ENCODE results near the gene ARL8A.
"Not testable (repeated sequence)": the region's sequence is repeated elsewhere in the genome, so short reads cannot be mapped to it uniquely, and the experiment has no call there.

Gene ARL8A

GRCh38 chr1:202158810-202159533, 14.4 kb upstream of the ARL8A start:
- no peak for DNase-seq (ENCODE audit: low read depth)

DNA sequence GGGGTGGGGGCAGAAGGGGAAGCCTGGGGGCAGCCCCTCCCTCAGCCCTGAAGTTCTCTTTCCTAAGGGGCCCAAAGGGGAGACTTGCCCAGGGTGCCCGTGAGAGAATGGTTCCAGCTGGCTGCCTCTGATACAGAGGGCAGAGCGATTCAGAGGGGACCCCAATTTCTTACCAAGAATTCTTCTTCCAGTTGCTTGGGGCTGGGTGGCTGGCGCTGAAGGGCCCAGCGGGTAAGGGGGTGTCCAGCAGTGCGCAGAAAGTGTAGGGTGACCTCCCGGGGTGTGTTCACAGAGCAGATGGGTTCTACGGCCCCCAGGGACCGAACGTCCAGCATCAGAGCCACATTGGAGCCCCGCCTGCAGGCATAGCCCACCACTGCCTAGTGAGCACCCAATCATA, 13.4 kb upstream of the ARL8A start:
- DNase-seq (ENCODE audit: low read depth): no peak

GRCh38 chr1:202156590-202156989, 12.1 kb upstream of the ARL8A start:
- DNase-seq (ENCODE audit: low read depth): no peak

DNA sequence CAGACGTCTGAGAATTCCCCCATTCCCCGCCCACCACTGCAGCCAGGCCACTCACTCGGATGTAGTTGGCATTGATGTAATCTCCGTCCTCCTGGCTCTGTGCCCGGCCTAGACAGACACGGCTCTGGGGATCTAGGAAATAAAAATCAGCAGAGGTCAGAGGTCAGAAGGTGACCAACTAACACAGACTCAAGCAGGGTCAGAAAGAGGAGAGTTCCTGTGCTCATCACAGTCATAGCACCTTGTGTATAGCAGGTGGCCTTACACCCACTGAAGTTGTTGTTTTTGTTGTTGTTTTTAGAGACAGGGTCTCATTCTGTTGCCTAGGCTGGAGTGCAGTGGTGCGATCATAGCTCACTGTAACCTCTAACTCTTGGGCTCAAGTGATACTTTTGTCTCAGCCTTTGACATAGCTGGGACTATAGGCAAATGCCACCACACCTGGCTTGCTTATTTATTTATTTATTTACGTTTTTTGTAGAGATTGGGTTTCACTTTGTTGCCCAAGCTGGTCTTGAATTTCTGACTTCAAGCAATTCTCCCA, 11.0 kb upstream of the ARL8A start:
- DNase-seq (ENCODE audit: low read depth): no peak

DNA sequence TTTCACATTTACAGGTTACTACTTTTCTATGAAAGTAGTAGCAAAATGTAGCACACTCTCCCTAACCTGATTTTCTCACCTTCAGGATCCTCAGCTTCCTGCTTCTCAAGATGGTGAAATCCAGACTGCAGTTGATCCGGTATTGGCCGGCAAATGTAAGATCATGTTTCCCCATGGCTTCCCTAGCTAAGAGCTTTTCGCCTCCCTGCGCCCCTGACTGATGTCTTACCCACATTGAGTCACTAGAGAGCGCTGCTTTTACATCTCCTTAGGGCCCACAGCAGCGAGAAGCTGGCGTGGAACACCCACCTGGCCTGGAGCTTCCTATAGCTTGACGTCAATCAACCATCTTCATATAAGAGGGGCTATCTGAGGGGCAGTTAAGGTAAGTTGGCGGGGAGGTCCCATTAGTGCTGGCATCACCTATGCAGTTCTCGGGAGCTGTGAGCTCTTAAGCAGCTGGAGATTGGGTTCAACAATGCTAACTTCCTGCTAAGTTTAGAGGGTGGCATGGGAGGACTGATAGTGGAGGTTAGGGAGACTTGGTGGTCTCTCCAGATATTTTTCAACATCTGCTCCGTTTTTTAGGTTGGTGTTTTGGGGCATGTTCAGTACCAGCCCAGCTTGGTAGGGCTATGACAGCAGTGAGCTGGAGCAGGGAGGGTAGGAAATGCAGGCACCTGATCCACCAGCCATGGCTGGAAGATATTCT, 10.4 kb upstream of the ARL8A start:
- DNase-seq (ENCODE audit: low read depth): no peak

- DNase-seq (ENCODE audit: low read depth): no peak
Observed at GRCh38 chr1:202154148-202154765, 9.7 kb upstream of the ARL8A start.

- DNase-seq (ENCODE audit: low read depth): no peak
Observed at GRCh38 chr1:202153284-202153683, 8.7 kb upstream of the ARL8A start.

GRCh38 chr1:202152399-202152798, 7.9 kb upstream of the ARL8A start:
- DNase-seq (ENCODE audit: low read depth): no peak

DNA sequence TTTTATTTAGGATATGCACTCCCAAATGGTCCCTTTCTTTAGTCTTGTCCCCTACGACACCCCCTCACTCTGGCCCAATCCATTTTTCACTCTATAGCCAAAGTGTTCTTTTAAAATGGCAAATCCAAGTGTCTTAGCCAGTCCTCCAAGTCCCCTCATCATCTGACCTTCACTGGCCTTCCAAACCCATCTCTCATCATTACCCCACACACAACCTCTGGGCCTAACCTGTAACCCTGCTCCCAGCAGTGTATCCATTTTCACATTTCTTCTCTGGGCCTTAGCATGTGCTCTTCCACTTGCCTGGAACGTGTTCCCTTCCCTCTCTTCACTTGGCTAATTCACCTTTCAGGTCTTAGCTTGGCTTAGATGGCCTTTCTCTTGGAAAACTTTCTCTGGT, 6.5 kb upstream of the ARL8A start:
- no peak for DNase-seq (ENCODE audit: low read depth)

GRCh38 chr1:202150602-202151001, 6.1 kb upstream of the ARL8A start:
- no peak for DNase-seq (ENCODE audit: low read depth)

DNA sequence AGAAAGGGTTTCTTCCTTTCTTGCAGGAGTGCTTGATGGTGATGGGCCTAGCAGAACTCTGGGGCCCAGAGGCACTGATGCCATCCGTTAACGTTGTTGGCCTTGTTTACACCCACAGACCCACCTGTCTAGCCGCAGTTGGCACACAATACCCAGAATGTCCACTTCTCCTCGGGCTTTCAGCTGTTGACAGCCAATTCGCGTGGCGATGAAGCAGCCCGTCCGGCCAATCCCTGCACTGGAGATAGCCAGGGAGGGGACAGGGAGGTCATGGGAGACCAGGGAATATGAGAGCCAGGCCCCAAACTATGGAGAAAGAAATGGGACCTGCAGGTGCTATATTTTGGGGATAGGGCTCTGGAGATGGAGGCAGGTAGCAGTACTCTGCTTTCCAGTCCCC, 5.7 kb upstream of the ARL8A start:
- DNase-seq (ENCODE audit: low read depth): no peak

DNA sequence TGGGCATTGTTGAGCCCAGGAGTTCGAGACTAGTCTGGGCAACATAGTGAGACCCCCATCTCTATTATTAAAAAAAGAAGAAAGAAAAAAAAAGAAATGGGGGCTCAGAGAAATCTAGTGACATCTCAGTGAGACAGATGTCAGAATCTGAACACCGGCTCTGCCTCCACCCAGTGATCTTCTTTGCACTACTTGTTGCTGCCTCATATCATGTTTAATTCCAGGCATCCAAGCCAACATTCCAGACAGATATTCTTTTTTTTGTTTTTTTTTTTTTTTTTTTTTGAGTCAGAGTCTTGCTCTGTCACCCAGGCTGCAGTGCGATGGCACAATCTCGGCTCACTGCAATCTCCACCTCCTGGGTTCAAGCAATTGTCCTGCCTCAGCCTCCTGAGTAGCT, 5.0 kb upstream of the ARL8A start:
- DNase-seq (ENCODE audit: low read depth): no peak

DNA sequence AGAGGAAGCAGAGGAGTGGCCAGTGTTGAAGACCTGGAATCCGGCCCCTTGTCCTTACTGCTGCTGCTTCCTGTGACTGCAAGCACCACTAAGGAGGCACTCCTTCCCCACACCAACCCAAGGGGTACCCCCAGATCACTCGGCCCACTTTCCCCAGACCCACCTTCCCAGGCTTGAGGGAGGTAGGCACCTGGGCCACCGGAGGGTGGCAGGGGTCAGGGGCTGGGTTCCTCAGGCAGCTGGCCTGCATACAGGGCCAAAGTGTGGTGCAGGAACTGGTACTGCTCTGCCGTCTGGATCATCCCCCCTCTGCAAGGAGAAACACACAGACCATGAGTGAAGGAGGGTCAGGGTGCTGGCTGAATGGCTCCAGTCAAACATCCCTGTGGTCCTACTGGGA, 3.9 kb upstream of the ARL8A start:
- DNase-seq (ENCODE audit: low read depth): no peak

DNA sequence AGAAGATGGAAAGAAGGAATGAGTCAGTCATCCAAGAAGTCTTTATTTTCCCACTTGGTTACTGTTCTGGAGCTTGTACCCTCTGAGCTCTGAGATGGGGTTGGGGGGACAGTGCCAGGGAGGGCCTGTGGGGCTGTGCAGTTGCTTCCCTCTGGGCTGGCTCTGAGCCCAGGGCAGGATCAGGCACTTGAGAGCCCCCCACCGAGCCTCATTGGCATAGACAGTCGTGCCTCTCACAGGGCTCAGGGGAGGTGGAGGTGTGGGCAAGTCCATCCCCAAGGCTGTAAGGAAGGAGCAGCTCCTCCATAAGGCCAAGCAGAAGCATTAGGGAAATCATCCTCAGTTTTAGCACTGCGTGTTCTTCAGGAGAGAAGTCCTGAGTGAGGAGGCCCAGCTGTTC, 2.5 kb upstream of the ARL8A start:
- no peak for DNase-seq (ENCODE audit: low read depth)

DNA sequence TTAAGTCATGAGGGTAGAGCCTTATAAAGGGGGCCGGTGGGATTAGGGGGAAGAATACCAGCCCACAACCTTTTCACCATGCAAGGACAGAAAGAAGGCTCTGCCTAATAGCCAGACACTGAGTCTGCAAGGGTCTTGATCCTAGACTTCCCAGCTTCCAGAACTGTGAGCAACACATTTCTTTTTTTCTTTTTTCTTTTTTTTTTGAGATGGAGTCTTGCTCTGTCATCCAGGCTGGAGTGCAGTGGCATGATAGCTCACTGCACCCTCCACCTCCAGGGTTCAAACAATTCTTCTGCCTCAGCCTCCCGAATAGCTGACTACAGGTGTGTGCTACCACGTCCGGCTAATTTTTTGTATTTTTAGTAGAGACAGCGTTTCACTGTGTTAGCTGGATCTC, 1.7 kb upstream of the ARL8A start:
- no peak for DNase-seq (ENCODE audit: low read depth)

DNA sequence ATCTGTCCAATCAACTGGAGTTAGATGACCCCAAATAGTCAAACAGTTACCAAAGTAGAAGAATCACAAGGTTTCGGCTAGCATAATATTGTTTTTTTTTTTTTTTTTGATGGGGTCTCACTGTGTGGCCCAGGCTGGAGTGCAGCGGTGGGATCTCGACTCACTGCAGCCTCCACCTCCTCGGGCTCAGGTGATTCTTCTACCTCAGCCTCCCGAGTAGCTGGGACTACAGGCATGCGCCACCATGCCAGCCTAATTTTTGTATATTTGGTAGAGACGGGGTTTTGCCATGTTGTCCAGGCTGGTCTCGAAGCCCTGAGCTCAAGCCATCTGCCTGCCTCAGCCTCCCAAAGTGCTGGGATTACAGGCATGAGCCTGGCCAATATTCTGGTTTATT, 1.2 kb upstream of the ARL8A start:
- DNase-seq (ENCODE audit: low read depth): not testable (repeated sequence)

GRCh38 chr1:202145068-202145743, 669 bp upstream of the ARL8A start:
- no peak for DNase-seq (ENCODE audit: low read depth)

DNA sequence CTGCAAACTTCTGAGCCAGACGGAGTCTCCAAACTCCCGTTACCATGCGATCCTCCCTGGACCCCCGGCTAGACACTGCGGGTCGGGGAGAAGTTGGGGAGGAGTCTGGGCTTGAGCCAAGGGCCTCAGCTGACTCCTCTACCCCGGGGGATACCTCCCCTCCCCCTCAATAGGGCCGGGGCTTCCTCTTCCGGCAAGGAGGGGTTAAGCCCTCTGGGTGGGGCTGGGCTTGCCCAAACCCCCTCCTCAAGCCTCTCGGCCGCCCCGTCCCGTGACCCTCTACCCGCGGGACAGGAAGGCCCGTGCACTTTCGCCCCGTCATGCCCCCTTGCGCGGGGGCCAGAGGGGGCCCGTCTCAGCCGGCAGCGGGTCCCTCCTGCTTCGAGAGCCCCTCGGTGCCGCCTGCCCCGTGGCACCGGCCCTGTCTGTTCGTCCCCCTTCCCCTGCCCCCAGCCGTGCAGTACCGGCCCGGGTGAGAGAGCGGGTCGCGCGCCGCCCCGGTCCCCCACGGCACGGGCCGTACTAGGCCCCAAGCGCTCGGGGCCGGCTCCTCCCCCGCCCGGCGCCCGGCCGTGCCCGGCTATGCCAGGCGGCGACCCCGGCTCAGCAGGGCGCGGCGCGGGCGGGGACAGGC, 652 bp downstream of the ARL8A start:
- no peak for DNase-seq (ENCODE audit: low read depth)

DNA sequence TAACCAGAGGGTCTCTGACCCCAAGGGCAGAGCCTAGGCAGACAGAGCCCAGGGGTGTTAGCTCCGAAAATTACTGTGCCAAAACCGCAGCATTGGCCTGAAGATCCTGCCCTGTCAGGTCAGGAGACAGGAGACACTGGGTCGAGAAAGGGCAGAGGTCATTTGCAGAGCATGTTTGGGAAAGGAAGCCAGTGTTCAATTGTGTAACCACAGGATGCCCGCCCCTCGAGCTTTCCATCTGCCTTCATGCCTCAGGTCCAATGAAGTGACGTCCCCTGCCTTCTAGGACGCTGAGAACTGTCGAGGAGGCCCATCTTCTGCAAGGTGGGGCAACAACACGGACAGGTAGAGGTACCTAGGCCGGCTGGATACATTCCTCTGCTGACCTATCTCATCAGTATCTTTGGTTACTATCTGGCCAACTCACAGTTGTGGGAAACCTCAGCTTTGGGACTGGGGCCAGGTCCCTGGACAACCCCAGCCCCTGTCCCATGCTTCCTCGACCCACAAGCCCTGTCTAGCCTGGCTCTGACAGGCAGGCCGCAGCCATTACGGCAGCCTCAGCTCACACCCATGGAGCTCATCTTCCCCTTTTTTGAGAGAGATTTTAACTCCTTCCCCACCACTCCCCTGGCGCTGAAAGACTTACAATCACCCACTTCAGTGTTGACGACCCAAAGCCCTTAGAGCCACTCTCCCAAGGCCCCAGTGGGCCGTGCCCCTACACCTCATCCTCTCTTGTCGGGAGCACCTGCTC, 1.3 kb downstream of the ARL8A start:
- DNase-seq (ENCODE audit: low read depth): no peak

DNA sequence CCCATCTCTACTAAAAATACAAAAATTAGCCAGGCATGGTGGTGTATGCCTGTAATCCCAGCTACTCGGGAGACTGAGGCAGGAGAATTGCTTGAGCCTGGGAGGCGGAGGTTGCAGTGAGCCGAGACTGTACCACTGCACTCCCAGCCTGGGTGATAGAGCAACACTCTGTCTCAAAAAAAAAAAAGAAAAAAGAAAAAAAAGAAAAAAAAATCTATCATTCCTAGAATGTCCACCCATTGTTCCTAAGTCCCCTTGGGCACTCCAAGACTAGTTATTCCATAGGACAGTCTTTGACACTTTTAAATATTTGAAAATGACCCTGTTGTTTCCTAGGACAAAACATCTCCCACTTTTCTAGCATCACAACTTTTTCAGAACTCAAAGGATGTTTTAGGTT, 3.1 kb downstream of the ARL8A start:
- DNase-seq (ENCODE audit: low read depth): not testable (repeated sequence)

DNA sequence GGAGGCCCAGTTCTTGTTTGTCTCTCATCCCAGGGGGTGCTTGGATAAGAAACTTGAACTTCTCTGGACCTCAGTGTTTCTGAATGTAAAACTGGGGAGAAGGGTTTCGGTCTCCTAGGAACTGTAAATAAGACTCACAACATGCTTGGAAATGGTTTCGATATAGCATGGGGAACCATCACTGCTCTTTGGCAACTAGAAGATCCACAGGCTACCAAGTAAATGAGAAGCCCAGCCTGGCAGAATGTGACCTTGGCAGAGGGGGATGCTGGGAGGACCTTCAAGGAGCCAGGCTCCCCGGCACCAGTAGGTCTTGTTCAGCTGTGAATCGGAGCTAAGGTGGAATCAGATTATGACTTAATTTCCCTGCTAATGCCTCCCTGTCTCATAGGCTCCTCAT, 3.7 kb downstream of the ARL8A start:
- DNase-seq (ENCODE audit: low read depth): no peak
